ENCODE results near the gene FAM184B. TPM values are rescaled to one million over a fixed set of nuclear protein-coding genes. Genes with fewer than 3 reads are reported as not detected.

Gene FAM184B
- polyA plus RNA-seq, 3 donors: not detected

- peaks cover 39 to 55% of the 10 kb centered on the region in 2 donors for H3K36me3 ChIP-seq (replicated peaks in 1 of 2; ENCODE audit: control insufficient read depth in 1 of 2, insufficient read depth in 2 of 2, low read length in 2 of 2)
- no peaks in the 10 kb centered on the region for H3K27me3 ChIP-seq (ENCODE audit: control insufficient read depth in 2 of 2, insufficient read depth in 2 of 2, low read length in 2 of 2)
- H3K4me3 ChIP-seq (replicated peaks in 1 of 3; ENCODE audit: low read depth in 2 of 3, low read length in 3 of 3): no peak overlapping the region
- peaks cover 57% of the 10 kb centered on the region for H4K20me1 ChIP-seq (ENCODE audit: insufficient read depth, low read length)
- no peak overlapping the region for H3K4me2 ChIP-seq (replicated peaks; ENCODE audit: extremely low read depth, low read length, poor library complexity, severe bottlenecking)
- H2AFZ ChIP-seq (ENCODE audit: insufficient read depth, low read depth, low read length, poor library complexity, severe bottlenecking): no peak overlapping the region
- TF ChIP-seq, protein P1, sequence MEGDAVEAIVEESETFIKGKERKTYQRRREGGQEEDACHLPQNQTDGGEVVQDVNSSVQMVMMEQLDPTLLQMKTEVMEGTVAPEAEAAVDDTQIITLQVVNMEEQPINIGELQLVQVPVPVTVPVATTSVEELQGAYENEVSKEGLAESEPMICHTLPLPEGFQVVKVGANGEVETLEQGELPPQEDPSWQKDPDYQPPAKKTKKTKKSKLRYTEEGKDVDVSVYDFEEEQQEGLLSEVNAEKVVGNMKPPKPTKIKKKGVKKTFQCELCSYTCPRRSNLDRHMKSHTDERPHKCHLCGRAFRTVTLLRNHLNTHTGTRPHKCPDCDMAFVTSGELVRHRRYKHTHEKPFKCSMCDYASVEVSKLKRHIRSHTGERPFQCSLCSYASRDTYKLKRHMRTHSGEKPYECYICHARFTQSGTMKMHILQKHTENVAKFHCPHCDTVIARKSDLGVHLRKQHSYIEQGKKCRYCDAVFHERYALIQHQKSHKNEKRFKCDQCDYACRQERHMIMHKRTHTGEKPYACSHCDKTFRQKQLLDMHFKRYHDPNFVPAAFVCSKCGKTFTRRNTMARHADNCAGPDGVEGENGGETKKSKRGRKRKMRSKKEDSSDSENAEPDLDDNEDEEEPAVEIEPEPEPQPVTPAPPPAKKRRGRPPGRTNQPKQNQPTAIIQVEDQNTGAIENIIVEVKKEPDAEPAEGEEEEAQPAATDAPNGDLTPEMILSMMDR (IDR thresholded peaks at IDR 0.05): no peak
- peaks cover 3% of the 10 kb centered on the region for H3K4me1 Mint-ChIP-seq
- H3K79me2 ChIP-seq (ENCODE audit: insufficient read depth, low read length): peaks cover 3% of the 10 kb centered on the region
- no peak overlapping the region for H3K27ac ChIP-seq (ENCODE audit: low read depth in 1 of 2, low read length in 2 of 2)
- no peak overlapping the region for H3K9ac ChIP-seq (ENCODE audit: insufficient read depth, low read length, poor library complexity, severe bottlenecking)
- no peaks in the 10 kb centered on the region for H3K27me3 Mint-ChIP-seq (ENCODE audit: low read depth in 3 of 3)
- DNase-seq: no peak
- H3K4me1 ChIP-seq (ENCODE audit: control insufficient read depth in 1 of 2, insufficient read depth in 2 of 2, low read length in 2 of 2): no peaks in the 10 kb centered on the region
- no peak overlapping the region for H3K4me3 Mint-ChIP-seq
- H3K9me3 Mint-ChIP-seq: peaks cover 0 to 4% (median 1%) of the 10 kb centered on the region in 7 donors
- intact Hi-C loops (cut with micrococcal nuclease): loop anchor here (2.0 kb wide), 1 partner anchor 88 kb away; no protein-coding TSS in a partner anchor
- WGBS (ENCODE audit: insufficient coverage): 97% methylated on average over 16 of the region's 17 CpGs
- H3K9me3 ChIP-seq (replicated peaks in 1 of 2; ENCODE audit: control insufficient read depth in 1 of 2, insufficient read depth in 1 of 2, low read length in 2 of 2): no peaks in the 10 kb centered on the region
- H3K36me3 Mint-ChIP-seq: peaks cover 52 to 65% of the 10 kb centered on the region in 2 donors
- peak overlapping the region in 2 of 7 donors; percentile 26 to 77 for H3K27ac Mint-ChIP-seq
Measured at GRCh38 chr4:17636341-17636695, 145.1 kb downstream of the FAM184B start.

- intact Hi-C loops (cut with micrococcal nuclease): no loop called here
- Mint-ChIP-seq H3K9me3 (peaks cover 0 to 3% (median 0%) of the 10 kb centered on the region in 7 donors), H3K27ac (peak overlapping the region in 3 of 7 donors; percentile 47 to 76 (median 50)), H3K4me3 (no peak overlapping the region), H3K36me3 (peaks cover 64 to 74% of the 10 kb centered on the region in 2 donors), H3K27me3 (ENCODE audit: low read depth in 3 of 3) (no peaks in the 10 kb centered on the region), H3K4me1 (peaks cover 3% of the 10 kb centered on the region)
- Histone ChIP-seq H3K79me2 (ENCODE audit: insufficient read depth, low read length) (peaks cover 11% of the 10 kb centered on the region), H3K4me3 (replicated peaks in 1 of 3; ENCODE audit: low read depth in 2 of 3, low read length in 3 of 3) (no peak overlapping the region), H3K27me3 (ENCODE audit: control insufficient read depth in 2 of 2, insufficient read depth in 2 of 2, low read length in 2 of 2) (no peaks in the 10 kb centered on the region), H3K4me2 (replicated peaks; ENCODE audit: extremely low read depth, low read length, poor library complexity, severe bottlenecking) (no peak overlapping the region), H3K9me3 (replicated peaks in 1 of 2; ENCODE audit: control insufficient read depth in 1 of 2, insufficient read depth in 1 of 2, low read length in 2 of 2) (no peaks in the 10 kb centered on the region), H4K20me1 (ENCODE audit: insufficient read depth, low read length) (peaks cover 69% of the 10 kb centered on the region), H3K36me3 (replicated peaks in 1 of 2; ENCODE audit: control insufficient read depth in 1 of 2, insufficient read depth in 2 of 2, low read length in 2 of 2) (peaks cover 50 to 67% of the 10 kb centered on the region in 2 donors), H2AFZ (ENCODE audit: insufficient read depth, low read depth, low read length, poor library complexity, severe bottlenecking) (no peak overlapping the region), H3K9ac (ENCODE audit: insufficient read depth, low read length, poor library complexity, severe bottlenecking) (no peak overlapping the region), H3K4me1 (ENCODE audit: control insufficient read depth in 1 of 2, insufficient read depth in 2 of 2, low read length in 2 of 2) (no peaks in the 10 kb centered on the region), H3K27ac (ENCODE audit: low read depth in 1 of 2, low read length in 2 of 2) (peak overlapping the region in 1 of 2 donors; percentile 55)
- TF ChIP-seq, protein P1 (IDR thresholded peaks at IDR 0.05): no peak
- no CpG with 5 or more reads among the region's 4 CpGs for WGBS (ENCODE audit: insufficient coverage)
- DNase-seq: no peak
Measured at GRCh38 chr4:17635056-17635455, 146.4 kb downstream of the FAM184B start.

Measured in CD14-positive monocyte (primary cell).